Endothelial cell of umbilical vein (primary cell): ENCODE measurements around the gene SIM1. TPM values are rescaled to one million over a fixed set of nuclear protein-coding genes. Genes with fewer than 3 reads are reported as not detected.

ENCODE experiments used
- BruUV-seq: library from RNA; stranded (reverse); fragments of 400-500 nt; replicated peaks from 2 replicates; lab custom pipeline; 2021; lab: Mats Ljungman, UMichigan
- CTCF ChIA-PET: fragments of 300-600, 350-600 bp; sonication (Branson Sonifier 250); formaldehyde crosslinking; loops from one replicate; lab custom pipeline; 2021; ENCODE audit warnings: antibody characterized with exemption, inconsistent platforms; lab: Charles Lee
- POLR2A ChIA-PET: fragments of 300-600, 350-600 bp; sonication (Branson Sonifier 250); formaldehyde crosslinking; loops from one replicate; lab custom pipeline; 2021; ENCODE audit warnings: antibody characterized with exemption, inconsistent platforms; lab: Charles Lee
- DNase-seq: peaks from one replicate; pipeline ENCODE4 v3.0.0-alpha.2; 2011; ENCODE audit warnings: low read depth, low spot score
- FAIRE-seq: peaks from 2 replicates; lab custom pipeline; 2011; peaks lifted over from hg19 to GRCh38; lab: Jason Lieb, UNC
- H2AFZ ChIP-seq: 2 replicates; pipeline ENCODE4 v1.6.0; 2012; ENCODE audit warnings: low read depth, low read length, control low read depth, inconsistent platforms
- H3K27ac ChIP-seq: 2 replicates; pipeline ENCODE4 v1.5.1; 2011; ENCODE audit warnings: low read depth, mild to moderate bottlenecking, control low read depth, low read length, moderate library complexity; ENCODE audit not compliant: insufficient read depth
- H3K27me3 ChIP-seq, 2 experiments: 2 replicates each; pipeline versions ENCODE4 v1.6.0 to v1.6.1; 2011; ENCODE audit warnings: low read length in 2 of 2, mixed read lengths in 1 of 2; ENCODE audit not compliant: control insufficient read depth in 2 of 2, insufficient read depth in 2 of 2
- H3K36me3 ChIP-seq, 2 experiments: 2 replicates in 1 of 2; 3 replicates in 1 of 2; pipeline ENCODE4 v1.5.1; 2011; ENCODE audit warnings: low read length in 2 of 2, mild to moderate bottlenecking in 1 of 2, moderate library complexity in 1 of 2; ENCODE audit not compliant: control insufficient read depth in 2 of 2, insufficient read depth in 2 of 2; ENCODE audit errors: extremely low read depth in 1 of 2
- H3K4me1 ChIP-seq: 3 replicates; pipeline ENCODE4 v1.5.1; 2011; ENCODE audit warnings: mild to moderate bottlenecking, low read length; ENCODE audit not compliant: control insufficient read depth, insufficient read depth; ENCODE audit errors: extremely low read depth
- H3K4me2 ChIP-seq: 2 replicates; pipeline ENCODE4 v1.6.1; 2011; ENCODE audit warnings: low read length, control low read depth, mixed read lengths; ENCODE audit not compliant: insufficient read depth
- H3K4me3 ChIP-seq, 3 experiments: fragments of 200-600 bp in 1 of 3; sonication (generic), shearing (Covaris generic) in 1 of 3; replicated peaks in 1 of 3; 2 replicates each; pipeline ENCODE4 v1.5.1; 2011 to 2016; ENCODE audit warnings: control low read depth in 3 of 3, low read length in 3 of 3, mild to moderate bottlenecking in 2 of 3, inconsistent platforms in 1 of 3, low read depth in 1 of 3, moderate library complexity in 1 of 3; ENCODE audit not compliant: insufficient read depth in 1 of 3
- H3K79me2 ChIP-seq: 2 replicates; pipeline ENCODE4 v1.6.0; 2012; ENCODE audit warnings: low read length, inconsistent platforms; ENCODE audit not compliant: control insufficient read depth, insufficient read depth
- H3K9ac ChIP-seq: replicated peaks from 2 replicates; pipeline ENCODE3; 2011; ENCODE audit warnings: low read length, control low read depth; ENCODE audit not compliant: insufficient read depth; ENCODE audit errors: extremely low read depth
- H3K9me1 ChIP-seq: replicated peaks from 3 replicates; pipeline ENCODE4 v1.6.0; 2011; ENCODE audit warnings: mild to moderate bottlenecking, low read length; ENCODE audit not compliant: control insufficient read depth, insufficient read depth; ENCODE audit errors: extremely low read depth
- H3K9me3 ChIP-seq: replicated peaks from 2 replicates; pipeline ENCODE4 v1.5.1; 2012; ENCODE audit warnings: low read length, inconsistent platforms; ENCODE audit not compliant: control insufficient read depth, insufficient read depth
- H4K20me1 ChIP-seq: replicated peaks from 2 replicates; pipeline ENCODE3; 2011; ENCODE audit warnings: mild to moderate bottlenecking, low read length; ENCODE audit not compliant: control insufficient read depth, insufficient read depth; ENCODE audit errors: extremely low read depth
- EZH2 ChIP-seq: IDR thresholded peaks from 2 replicates; pipeline ENCODE4 v1.6.1; 2012; ENCODE audit warnings: borderline replicate concordance, low read depth, mild to moderate bottlenecking, moderate library complexity, low read length, inconsistent platforms; ENCODE audit not compliant: severe bottlenecking
- FOS ChIP-seq: IDR thresholded peaks from 2 replicates; pipeline ENCODE4 v1.6.1; 2011; ENCODE audit warnings: mild to moderate bottlenecking, low read length, moderate library complexity, borderline replicate concordance; ENCODE audit not compliant: insufficient read depth
- GATA2 ChIP-seq: IDR thresholded peaks from 2 replicates; pipeline ENCODE4 v1.7.0; 2011; ENCODE audit warnings: low read depth, mild to moderate bottlenecking, moderate library complexity, mixed read lengths, low read length; ENCODE audit not compliant: insufficient read length, insufficient read depth
- JUN ChIP-seq: IDR thresholded peaks from 2 replicates; pipeline ENCODE4 v1.6.1; 2011; ENCODE audit warnings: borderline replicate concordance, low read depth; ENCODE audit not compliant: insufficient read length, insufficient read depth
- MYC ChIP-seq: IDR thresholded peaks from one replicate; pipeline ENCODE4 v1.6.1; 2011; ENCODE audit warnings: mild to moderate bottlenecking, low read depth, low read length
- POLR2A ChIP-seq: IDR thresholded peaks from 2 replicates; pipeline ENCODE4 v1.6.1; 2012; ENCODE audit warnings: low read depth, mild to moderate bottlenecking, control low read depth, low read length
- POLR2AphosphoS5 ChIP-seq: IDR thresholded peaks from 2 replicates; pipeline ENCODE4 v1.6.1; 2012; ENCODE audit warnings: low read depth, mild to moderate bottlenecking, control low read depth, low read length, moderate library complexity; ENCODE audit not compliant: insufficient read depth
- dilution Hi-C: fragments of 300-500 bp; cut with MboI; formaldehyde crosslinking; loops from one replicate; pipeline ENCODE4 v1.15.0; 2019; ENCODE audit warnings: low sequenced_read_pairs; ENCODE audit not compliant: extremely low pct_ligation_motif_present
- intact Hi-C: fragments of 100-400 bp; cut with micrococcal nuclease; formaldehyde crosslinking; loops from one replicate; pipeline ENCODE4 v1.10.0; 2022
- polyA plus RNA-seq, 4 experiments: library from polyadenylated mRNA; depleted of rRNA in 3 of 4; stranded (reverse) in 3 of 4; unstranded in 1 of 4; fragments of >200 nt; gene quantifications; 2 replicates each; pipeline versions ENCODE4 v1.2.1 to v1.2.3, GENCODE V29; 2011 to 2012; ENCODE audit warnings: missing spikeins in 1 of 4
- total RNA-seq: library from RNA; stranded (reverse); gene quantifications from 2 replicates; pipeline ENCODE4 v1.2.3, GENCODE V29; 2021
- TF ChIP-seq, protein P1 (sequence below), 2 donors: IDR thresholded peaks; 1 replicate in 1 of 2; 2 replicates in 1 of 2; pipeline ENCODE4 v1.5.1; 2011; ENCODE audit warnings: low read length in 2 of 2, mild to moderate bottlenecking in 2 of 2, moderate library complexity in 2 of 2, control low read depth in 1 of 2, inconsistent platforms in 1 of 2, low read depth in 1 of 2; ENCODE audit not compliant: insufficient read depth in 1 of 2; ENCODE audit errors: extremely low read depth in 1 of 2
- TF ChIP-seq, protein P2 (sequence below): IDR thresholded peaks from 2 replicates; pipeline ENCODE4 v1.6.1; 2011; ENCODE audit not compliant: insufficient read depth, insufficient read length

SIM1 gene
- total and polyA plus RNA-seq, 2 donors (not counting 3 experiments of a cell fraction or from before 2014, with no cell fraction given) = 0.14 to 0.29 TPM

DNA sequence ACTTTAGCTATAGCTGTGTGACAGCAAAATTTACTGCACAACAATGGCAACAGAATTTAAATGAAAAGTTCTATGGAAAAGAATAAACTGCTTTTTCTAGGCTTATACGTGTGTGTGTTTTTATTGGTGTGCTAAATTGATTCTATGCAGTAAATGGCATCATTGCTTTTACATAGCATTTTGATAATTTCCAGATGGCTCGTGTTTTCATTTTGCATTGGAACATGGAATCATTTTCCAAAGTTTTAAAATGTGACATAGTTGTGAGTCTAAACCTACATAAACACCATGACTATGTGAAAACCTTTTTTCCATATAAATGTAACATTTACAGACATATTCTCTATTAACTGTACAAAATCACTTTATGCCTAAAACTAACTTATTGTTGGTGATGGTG lies 127.8 kb downstream of the SIM1 start:
- ChIA-PET POLR2A (no interaction called here), CTCF (interaction anchor here (1.3 to 1.5 kb wide), 2 partner anchors 14 to 33 kb away, joined by 4 to 7 read pairs; no protein-coding TSS in a partner anchor)
- Histone ChIP-seq H3K9me1 (no peaks in the 10 kb centered on the region), H3K27me3 (no peaks in the 10 kb centered on the region), H4K20me1 (no peaks in the 10 kb centered on the region), H3K9me3 (no peaks in the 10 kb centered on the region), H2AFZ (no peak overlapping the region), H3K4me3 (no peak overlapping the region), H3K4me2 (no peak overlapping the region), H3K4me1 (no peaks in the 10 kb centered on the region), H3K27ac (no peak overlapping the region), H3K36me3 (no peaks in the 10 kb centered on the region), H3K79me2 (no peaks in the 10 kb centered on the region), H3K9ac (no peak overlapping the region)
- BruUV-seq = no TSS peak
- intact Hi-C loops = no loop called here
- no peak for DNase-seq
- FAIRE-seq = no peak
- TF ChIP-seq FOS = no peak
- TF ChIP-seq JUN = no peak
- no peak for TF ChIP-seq POLR2A
- no peak for TF ChIP-seq EZH2
- TF ChIP-seq, protein P1, sequence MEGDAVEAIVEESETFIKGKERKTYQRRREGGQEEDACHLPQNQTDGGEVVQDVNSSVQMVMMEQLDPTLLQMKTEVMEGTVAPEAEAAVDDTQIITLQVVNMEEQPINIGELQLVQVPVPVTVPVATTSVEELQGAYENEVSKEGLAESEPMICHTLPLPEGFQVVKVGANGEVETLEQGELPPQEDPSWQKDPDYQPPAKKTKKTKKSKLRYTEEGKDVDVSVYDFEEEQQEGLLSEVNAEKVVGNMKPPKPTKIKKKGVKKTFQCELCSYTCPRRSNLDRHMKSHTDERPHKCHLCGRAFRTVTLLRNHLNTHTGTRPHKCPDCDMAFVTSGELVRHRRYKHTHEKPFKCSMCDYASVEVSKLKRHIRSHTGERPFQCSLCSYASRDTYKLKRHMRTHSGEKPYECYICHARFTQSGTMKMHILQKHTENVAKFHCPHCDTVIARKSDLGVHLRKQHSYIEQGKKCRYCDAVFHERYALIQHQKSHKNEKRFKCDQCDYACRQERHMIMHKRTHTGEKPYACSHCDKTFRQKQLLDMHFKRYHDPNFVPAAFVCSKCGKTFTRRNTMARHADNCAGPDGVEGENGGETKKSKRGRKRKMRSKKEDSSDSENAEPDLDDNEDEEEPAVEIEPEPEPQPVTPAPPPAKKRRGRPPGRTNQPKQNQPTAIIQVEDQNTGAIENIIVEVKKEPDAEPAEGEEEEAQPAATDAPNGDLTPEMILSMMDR (IDR thresholded peaks at IDR 0.05; ENCODE audit: extremely low read depth in 1 of 2, insufficient read depth in 1 of 2, low read depth in 1 of 2, low read length in 2 of 2) = no peak
- no peak for TF ChIP-seq MYC
- TF ChIP-seq, protein P2, sequence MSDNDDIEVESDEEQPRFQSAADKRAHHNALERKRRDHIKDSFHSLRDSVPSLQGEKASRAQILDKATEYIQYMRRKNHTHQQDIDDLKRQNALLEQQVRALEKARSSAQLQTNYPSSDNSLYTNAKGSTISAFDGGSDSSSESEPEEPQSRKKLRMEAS = no peak
- no peak for TF ChIP-seq POLR2AphosphoS5
- no peak for TF ChIP-seq GATA2
- dilution Hi-C loops = no loop called here
